CMK (cell line): ENCODE results near the gene SLC24A3.
A peak's percentile ranks its signal among the peaks of the same experiment; 100 is the strongest.

Experiments
- DNase-seq: peaks from one replicate; pipeline ENCODE4 v3.0.0-alpha.2; 2010; ENCODE audit warnings: low read depth

SLC24A3 gene

DNA sequence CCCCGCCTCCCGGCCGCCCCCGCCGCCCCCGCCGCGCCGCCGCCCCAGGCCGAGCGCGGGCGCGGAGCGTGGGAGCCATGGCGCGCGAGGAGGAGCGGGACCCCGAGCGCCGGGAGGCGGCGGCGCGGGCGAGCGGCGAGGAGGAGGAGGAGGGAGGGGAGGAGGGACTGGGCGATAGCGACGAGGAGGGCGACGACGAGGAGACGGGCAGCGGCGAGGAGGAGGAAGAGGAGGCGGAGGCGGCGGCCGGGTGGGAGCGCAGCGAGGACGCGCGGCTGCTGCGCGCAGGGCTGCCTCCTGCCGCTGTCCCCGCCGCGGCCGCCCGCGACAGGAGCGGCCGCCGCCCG is at the start of gene SLC24A3:
TSS of gene SLC24A3 (plus strand) at position 174 of the 347 bp plus-strand sequence.
- DNase-seq, result no peak

DNA sequence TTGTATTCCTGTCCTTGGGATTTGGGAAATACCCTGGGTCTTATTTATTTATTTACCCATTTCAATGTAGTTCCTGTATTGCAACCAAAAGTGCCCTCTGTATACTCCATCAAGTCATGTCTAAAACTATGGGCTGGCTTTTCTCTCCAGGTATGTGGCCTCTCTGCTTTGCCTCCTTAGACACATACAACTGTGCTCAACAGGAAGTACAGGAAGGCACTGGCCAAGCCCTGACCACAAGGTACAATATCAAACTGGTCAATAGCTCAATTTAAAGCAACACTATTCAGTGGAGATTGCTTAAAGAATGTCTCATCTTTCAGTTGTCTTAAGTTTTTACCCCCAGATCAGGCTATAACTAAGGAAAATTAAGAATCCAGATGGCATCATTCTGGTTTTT is 42.3 kb upstream of the SLC24A3 start:
- DNase-seq, result no peak

DNA sequence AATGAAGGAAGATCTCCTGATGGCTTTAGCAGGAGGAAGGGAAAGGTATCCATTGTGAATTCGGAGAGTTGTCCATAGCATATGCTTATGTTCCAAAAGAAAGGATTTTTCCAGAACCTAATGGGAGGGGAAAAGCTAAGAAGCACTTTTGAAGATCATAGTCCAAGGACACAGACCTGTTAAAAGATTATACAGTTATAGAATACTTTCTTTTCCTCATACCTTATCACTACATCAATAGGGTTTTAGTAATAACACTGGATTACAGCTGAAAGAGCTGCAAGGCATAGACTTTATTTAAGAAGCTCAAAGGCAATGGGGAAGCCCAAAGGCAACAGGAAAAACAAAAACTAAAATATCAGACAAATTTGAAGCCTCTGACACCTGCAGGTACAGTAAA is 39.8 kb upstream of the SLC24A3 start:
- no peak for DNase-seq

DNA sequence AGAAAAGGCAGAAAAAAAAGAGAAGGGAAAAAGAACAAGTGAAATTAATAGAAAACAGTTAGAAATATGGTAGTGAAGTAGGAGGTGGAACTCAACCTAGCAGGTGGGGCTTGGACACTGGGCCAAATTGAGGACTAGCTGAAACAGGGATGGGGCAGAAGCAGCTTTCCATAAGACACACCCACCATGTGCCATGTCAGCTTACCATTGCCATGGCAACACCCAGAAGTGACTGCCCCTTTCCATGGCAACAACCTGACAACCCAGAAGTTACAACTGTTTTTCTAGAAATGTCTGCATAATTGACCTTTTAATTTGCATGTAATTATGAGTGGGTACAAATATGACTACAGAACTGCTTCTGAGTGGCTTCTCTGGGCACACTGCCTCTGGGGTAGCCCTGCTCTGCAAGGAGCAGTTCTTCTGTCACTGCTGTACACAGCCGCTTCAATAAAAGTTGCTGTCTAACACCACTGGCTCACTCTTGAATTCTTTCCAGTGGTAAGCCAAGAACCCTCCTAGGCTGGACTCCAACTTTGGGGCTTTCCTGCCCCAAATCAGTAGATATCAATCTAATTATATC is 35.9 kb upstream of the SLC24A3 start:
- DNase-seq, result no peak

DNA sequence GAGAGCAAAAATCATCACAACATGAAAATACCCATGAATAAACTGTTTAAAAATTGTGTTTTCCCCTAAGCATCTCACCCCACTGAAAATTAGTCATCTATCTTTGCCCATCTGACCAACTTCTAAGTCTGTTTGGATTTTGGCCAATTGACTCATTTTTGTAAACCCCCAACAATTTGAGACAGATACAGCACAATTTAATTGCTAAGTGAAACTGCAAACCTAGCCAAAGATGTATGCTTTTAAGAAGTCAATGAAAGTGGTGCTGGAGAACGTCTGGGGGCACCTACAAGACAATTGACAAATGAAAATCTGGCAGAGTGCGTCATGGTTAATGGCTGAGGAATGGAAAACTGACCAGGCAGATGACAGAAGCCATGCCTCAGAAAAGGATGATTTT is 30.9 kb upstream of the SLC24A3 start:
- no peak for DNase-seq

DNA sequence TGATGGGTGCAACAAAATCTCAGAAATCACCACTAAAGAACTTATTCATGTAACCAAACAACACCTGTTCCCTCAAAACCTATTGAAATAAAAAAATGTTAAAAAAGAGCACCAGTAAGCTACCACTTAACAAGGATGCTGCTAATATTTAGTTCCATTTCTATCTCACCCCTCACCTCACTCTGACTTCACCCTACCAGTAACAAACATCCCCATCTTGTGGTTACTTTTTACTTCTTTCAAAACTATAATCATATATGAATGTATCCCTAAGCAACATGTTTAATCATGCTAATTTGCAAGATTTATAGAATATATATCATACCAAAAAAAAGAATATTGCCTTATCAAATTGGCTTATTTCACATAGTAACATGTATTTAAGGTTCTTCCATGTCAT is 27.4 kb upstream of the SLC24A3 start:
- no peak for DNase-seq

DNA sequence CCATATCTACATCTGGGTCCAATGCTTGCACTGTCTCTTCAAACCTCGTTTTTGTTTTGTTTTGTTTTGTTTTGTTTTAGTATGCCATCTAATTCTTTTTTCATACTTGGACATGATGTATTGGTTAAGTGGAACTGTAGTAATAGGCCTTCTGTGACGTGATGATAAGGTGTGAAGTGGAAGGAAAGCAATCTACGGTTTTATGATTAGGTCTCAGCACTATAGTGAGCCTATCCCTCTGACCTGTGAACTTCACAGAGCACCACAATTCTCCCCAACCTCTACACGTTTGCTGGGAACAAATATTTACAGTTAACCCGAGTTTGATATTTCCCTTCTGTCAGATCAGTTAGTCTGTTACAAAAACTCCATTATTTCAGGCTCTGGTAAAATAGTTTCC is 19.1 kb upstream of the SLC24A3 start:
- DNase-seq, result no peak

DNA sequence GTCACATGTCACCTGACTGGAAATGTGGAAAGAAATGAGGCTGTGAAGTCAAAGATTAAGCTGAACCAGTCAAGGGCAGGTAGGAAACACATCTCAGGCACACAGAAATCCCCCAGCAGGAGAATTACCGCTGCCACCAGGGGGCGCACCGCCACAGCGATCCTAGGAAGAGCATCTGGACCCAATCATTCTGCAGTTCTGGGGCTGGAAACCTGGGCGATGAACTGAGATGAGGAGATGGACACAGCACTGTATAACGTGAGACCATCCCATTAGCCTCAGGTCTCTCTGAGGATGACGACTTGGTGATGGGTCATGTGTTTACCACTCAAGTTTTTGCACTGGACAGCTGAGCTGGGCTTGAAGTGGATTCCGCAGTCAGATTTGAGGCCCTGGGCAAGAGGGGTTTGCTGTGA is 6.5 kb upstream of the SLC24A3 start:
- peak; percentile 8 for DNase-seq

DNA sequence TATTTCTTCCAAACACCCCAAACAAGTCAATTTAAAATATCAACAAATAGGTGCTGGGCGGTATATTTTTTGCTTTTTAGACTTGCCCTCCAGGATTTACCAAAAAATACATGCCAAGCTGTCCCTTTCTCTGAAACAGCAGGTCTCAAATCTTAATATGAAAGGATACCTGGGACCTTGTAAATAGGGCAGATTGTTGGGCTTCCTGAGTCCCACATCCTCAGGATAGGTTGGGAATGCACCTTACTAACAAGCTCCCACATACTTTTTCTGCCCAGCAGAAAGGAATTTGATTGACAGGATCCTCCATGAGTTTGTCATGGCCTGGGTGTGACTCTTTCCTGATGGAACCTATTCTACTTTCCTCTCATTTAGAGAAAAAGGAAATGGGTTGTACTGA is 4.9 kb upstream of the SLC24A3 start:
- no peak for DNase-seq

DNA sequence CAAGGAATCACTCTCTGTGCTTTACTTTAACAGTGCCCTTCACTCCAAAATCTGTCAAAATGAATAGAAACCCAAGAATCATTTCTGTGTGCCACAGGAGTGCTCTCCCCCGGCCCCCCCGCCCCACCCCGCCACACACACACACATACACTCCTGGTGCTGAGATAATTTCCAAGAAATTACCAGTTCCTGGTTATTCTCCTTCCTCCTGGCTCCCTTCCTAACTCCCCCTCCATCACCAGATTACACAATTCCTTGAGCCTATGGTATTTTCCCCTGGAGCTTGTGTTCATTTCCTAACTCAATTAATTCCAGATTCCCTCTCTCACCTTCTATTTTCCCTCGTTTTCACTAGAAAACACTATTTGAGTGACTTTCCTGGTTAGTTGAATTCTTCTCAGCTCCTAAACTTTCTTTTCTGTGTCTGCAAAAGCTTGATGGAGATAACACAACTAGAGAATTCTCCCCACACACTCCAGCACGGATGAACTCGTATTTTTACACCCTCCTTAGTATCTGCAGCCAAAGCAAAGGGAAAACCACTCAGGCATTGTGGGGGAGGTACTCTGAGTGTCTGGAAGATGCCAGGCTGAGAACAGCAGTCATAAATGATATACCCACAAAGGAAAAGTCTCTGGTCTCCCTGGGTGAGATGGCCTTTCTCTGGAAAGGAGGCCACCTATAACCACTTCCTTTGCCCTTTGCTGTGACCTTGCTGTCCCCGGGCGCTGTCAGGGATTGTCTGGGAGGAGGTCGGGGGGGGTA is 1.9 kb upstream of the SLC24A3 start:
- DNase-seq, result no peak

DNA sequence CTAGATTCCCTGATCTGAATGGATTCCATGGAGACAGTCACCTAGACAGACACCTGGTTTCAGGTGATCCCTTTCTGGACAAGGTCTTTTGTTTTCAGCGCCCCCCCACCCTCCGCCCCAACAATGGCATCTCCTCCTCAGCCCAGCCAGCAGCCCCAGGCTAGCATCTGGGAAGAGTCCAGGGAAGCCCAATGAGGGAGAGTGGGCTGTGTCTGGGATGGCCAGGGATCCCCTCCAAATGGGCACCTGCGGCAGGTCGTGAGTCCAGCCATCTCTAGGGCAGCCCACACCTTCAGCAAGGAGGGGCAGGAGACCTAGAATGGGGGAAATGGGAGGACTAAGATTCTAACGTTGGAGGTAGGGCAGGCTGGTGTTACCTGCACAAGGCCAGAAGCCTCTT is 1.2 kb upstream of the SLC24A3 start:
- no peak for DNase-seq

DNA sequence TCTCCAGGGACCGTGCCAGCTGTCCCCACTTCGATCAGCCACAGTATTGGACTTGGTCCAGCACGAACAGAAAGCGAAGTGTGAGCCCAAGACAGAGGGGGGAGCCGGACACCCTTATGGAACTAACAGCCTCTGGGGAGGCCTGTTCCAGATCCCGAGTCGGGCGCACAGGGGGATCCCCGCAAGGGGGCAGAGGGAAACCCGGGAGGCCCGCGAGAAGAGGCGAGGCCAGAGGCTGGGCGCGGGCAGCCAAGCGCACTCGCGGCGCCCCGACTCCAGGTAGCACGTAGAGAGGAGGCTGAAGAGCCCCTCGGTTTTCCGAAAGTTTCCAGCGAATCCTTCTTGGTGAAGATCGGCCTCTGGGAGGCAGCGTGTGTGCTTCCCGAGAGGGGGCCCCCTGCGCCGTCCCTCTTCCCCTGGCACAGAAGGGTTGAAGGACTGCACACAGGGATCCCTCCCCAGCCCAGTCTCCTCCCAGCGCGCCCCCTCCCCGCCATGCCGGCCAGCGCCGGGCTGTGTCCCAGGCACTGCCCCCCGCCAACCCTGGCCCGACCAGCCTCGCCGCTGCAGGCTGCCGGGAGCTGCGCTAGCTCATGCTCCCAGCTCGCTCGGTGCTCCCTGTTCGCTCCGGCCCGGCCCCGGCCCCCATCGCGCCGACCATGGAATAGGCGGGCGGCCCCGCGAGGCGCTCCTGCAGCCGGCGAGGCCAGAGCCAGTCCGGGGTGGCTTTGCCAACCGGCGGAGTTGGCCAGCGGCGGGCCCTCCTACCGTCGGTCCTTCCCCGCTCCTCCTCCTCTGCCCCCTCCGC is 577 bp upstream of the SLC24A3 start:
- DNase-seq, result no peak

DNA sequence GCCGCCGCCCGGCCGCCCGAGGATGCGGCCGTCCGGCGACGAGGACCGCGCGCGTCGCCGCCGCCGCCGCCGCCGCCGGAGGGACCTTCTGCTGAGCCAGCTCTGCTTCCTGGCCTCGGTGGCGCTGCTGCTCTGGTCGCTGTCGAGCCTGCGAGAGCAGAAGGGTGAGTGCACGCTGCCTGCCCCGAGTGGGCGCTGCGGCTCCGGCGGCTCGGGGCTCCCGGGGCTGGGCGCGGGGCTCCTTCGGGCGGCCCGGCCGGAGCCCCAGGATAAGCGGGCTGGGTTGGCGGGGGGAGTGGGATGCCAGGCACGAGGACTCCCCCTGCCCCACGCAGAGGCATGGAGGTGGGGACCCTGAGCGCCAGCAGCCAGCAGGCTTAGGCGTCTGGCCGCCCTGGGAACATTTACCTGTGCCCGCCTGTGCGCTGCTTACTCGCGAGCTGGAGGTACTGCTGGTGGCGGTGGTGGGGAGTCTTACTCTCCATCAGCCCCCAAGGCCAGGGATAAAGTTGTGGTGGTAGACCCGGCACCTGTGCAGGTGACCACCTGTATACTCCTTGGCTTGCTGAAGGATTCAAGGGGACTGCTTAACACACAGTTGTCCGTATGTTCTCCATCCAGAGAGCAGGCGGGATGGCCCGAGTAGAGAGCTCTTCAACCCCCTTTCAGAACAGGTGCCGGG is 520 bp downstream of the SLC24A3 start:
- no peak for DNase-seq

DNA sequence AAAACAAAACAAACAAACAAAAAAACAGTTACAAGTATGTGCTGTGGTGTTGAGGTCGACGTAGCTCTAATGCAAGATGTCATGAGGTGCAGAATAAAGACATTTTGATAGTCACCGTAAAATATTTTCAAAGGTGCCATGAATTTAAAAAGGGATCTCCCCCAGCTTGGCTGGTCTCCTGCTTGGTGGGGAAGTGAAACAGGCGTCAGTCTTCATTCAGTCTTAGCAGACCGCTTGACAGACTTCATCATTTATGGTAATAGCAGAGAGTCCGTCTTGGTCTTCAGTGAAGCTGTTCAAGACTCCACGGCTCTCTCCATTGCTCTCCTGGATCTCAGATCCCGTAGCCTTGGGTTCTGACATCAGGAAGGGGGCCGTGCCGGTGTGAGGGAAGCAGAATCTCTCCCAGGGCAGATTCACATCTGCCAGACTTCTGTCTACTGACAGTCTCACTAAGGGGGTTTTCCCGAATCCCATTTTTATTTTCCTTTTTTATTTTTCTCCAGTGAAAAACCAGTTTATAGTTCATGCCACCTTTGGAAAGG is 1.6 kb downstream of the SLC24A3 start:
- DNase-seq, result no peak

DNA sequence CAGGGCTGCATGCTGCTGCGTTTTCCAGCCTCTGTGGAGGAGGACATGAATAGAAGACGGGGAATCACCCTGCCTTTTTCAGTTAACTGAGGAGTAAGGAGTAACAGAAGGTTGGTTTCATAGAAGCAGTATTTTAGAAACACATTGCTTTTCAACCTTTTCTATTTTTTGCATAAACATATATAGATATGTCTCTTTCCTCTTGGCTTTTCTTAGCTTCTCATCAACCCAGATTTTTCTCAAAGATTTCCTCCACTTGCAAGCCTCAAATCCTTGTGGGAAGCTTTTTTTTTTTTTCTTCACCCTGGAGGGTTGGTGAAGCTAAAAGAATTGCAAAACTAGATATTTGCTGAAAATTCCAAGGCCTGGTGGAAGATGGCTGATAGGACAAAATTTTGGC is 6.0 kb downstream of the SLC24A3 start:
- no peak for DNase-seq

DNA sequence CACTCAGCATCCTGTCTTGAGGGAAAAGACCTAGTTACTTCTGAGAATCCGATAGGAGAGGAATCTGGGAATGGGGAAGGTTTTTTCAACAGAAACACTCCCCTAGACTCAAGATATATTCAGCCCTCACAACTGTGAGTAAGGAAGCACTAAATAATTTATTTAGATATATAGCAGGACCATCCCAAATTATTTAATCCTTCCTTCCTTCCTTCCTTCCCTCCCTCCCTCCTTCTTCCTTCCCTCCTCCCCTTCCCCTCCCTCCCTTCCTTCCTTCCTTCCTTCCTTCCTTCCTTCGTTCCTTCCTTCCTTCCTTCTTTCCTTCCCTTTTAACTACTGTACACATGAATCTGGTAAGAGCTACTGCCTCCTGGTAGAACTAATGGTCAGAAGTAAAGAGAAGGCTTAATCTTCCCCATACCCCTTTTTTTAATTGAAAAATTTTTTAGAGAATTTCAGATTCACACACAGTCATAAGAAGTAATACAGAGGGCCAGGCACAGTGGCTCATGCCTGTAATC is 10.1 kb downstream of the SLC24A3 start:
- no peak for DNase-seq

DNA sequence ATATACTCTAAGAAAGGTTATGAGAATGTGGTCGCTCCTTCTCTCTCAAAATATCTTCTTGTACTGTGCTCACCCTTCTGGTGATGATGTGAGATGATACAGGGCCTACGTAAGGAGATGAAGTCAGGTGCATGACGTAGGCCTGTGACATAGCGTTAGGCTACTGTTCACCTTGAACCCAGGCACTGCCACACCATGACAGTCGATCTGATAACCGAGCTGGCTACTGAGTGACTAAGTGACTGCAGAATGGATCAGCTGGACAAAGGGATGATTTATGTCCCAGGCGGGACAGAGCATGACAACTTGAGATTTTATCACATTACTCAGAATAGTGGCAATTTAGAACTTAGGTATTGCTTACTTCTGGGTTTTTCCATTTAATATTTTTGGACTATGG is 11.2 kb downstream of the SLC24A3 start:
- DNase-seq, result no peak

DNA sequence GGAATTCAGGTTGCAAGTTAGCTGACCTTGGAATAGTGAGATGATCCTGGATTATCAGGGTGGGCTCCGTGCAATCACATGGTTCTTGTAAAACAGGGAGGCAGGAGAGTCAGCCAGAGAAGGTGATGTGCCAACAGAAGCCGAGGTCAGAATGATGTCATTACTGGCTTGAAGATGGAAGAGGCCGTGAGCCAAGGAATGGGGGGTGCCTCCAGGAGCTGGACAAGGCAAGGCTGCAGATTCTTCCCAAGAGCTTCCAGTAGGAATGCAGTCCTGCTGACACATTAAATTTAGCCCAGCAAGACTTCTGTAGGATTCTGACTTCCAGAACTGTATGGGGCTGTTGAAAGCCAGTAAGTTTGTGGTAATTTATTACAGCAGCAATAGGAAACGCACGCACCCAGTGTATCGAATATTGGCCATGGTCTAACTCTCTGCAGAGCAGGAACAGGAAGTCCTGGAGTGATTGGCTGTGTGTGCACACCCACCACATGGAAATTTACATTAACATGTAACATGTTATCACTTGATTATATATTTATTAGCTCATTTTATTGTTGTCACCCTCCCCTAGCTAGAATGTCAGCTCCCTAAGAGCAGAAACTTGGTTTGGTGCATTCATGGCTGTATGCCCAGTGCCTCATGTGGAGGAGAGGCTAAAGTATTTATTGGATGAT is 19.1 kb downstream of the SLC24A3 start:
- no peak for DNase-seq

DNA sequence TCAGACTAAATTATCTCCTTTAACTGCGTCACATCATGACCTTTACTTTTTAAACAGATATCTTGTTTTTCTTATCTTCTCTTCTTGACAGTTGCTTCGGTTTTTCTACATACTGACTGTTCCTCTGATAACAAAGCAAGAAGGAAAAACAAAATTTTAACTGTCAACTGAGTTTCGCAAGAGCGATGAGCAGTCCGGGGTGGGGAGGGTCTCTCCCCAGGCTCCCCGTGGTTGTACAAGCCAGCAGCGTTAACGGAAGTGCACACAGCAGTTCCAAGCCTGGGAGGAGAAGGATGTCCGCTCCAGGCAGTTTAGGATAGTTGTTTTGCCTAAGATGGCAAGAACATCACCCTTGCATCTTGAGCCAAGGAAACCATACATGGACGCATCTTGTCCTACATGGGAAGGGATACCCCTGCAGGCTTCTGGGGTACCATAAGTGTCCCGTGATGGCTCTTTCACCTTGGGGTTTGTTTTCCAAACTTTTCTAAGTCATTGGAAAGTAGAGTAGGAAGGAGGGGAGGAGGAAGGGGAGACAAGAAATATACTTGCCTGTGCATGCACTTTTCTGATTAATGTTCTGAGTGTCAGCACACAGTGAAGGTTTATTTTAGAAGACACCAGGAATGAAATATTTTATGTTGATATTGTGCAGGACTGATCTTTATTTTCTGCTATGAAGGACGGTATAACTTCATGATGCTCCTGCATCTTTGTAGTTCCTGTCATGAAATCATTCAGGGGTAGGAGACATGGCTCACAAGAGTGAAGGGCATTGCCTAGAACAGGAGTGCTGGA is 20.8 kb downstream of the SLC24A3 start:
- no peak for DNase-seq

DNA sequence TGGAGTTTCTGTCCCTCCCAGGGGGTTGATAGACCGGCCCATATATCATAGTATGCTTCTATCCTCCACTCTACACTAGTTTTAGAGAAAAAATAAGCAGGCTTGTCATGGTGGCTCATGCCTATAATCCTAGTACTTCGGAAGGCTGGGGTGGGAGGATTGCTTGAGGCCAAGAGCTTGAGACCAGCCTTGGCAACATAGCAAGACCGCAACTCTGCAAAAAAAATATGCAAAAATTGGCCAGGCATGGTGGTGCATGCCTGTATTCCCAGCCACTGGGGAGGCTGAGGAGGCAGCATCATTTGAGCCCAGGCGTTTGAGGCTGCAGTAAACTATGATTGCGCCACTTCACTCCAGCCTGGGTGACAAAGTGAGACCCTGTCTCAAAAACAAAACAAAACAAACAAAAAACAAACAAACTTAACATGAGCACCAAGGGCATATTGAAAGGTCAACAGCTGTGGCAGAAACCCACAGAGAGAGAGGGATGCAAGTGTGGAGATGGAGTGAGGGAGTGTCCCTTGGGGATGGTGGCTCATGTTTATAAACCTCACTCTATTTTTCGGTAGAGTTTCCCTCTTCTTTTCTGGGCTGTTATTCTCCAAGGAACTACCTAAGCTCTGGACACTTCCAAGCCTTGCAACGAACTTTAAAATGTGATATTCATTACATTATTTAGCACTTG is 24.1 kb downstream of the SLC24A3 start:
- DNase-seq, result no peak
